Psoas muscle (tissue), 8 donors: ENCODE data around the gene AUTS2. TPM values are rescaled to one million over a fixed set of nuclear protein-coding genes. Genes with fewer than 3 reads are reported as not detected.

ENCODE experiments used
- ATAC-seq, 4 donors: fragments of 200-7000 bp; cut with Tn5 transposase; one replicate each; pipeline ENCODE4 v1.9.1; 2020; ENCODE audit warnings: moderate library complexity in 3 of 4, mild to moderate bottlenecking in 2 of 4
- DNase-seq, 2 donors: peaks; one replicate each; pipeline ENCODE4 v3.0.0-alpha.2; 2020
- H3K27ac ChIP-seq: fragments of 200-600 bp; one replicate; pipeline ENCODE4 v1.8.0; 2022
- H3K27me3 ChIP-seq, 3 donors: fragments of 200-600 bp in 1 of 3; one replicate each; pipeline versions ENCODE4 v1.6.1 to v1.8.0; 2013 to 2022; ENCODE audit warnings: low read length in 2 of 3, mild to moderate bottlenecking in 2 of 3, moderate library complexity in 1 of 3; ENCODE audit not compliant: insufficient read depth in 3 of 3
- H3K36me3 ChIP-seq, 2 donors: fragments of 200-600 bp in 1 of 2; one replicate each; pipeline versions ENCODE4 v1.6.1 to v1.8.0; 2013 to 2022; ENCODE audit warnings: low read depth in 1 of 2, mild to moderate bottlenecking in 1 of 2, moderate library complexity in 1 of 2; ENCODE audit not compliant: insufficient read depth in 1 of 2
- H3K4me1 ChIP-seq: fragments of 200-600 bp; one replicate; pipeline ENCODE4 v1.8.0; 2022
- H3K4me3 ChIP-seq: fragments of 200-600 bp; one replicate; pipeline ENCODE4 v1.8.0; 2022; ENCODE audit warnings: mild to moderate bottlenecking
- H3K9me3 ChIP-seq: fragments of 200-600 bp; one replicate; pipeline ENCODE4 v1.8.0; 2022
- CTCF ChIP-seq: fragments of 200-600 bp; IDR thresholded peaks from one replicate; pipeline ENCODE4 v1.8.0; 2022; ENCODE audit warnings: antibody characterized with exemption
- WGBS, 3 donors: extraction: QIAGEN DNeasy Blood & Tissue Kit; methylation state at CpG; one replicate each; pipeline versions ENCODE4 v1.1.6 to v1.1.7; 2013; 5-methylcytosine and 5-hydroxymethylcytosine counted together
- intact Hi-C, 2 donors: fragments of 100-400 bp; cut with DNase I; formaldehyde crosslinking; loops; one replicate each; pipeline versions ENCODE4 v1.11.0 to v1.14.2; 2022
- polyA plus RNA-seq, 3 donors: library from polyadenylated mRNA; stranded (reverse); fragments of 200-250 nt; gene quantifications; one replicate each; pipeline ENCODE4 v1.2.3, GENCODE V29; 2013
- total RNA-seq, 4 donors: library from RNA; stranded (reverse); fragmentation: NEBNext Ultra II Directional in 2 of 4; extraction: Animal tissue kit (Norgen Biotek cat#: 25700) in 2 of 4; gene quantifications; one replicate each; pipeline versions ENCODE4 v1.2.1 to v1.2.4, GENCODE V29; 2021 to 2023
- donor health status: healthy with polysubstance abuse.
- donor health status: DM: no; HTN: no; CAD: no; lungs with moderate emphysema.
- donor health status: Bipolar disorder and iron deficiency.
- donor health status: healthy.
- donor health status: DM: yes; HTN: yes; CAD: no.
- donor health status: DM: no; HTN: no; CAD: no.
- donor health status: DM: no; HTN: no; CAD: no.
- donor health status: DM: yes; HTN: yes; CAD: no.

Gene AUTS2
- total and polyA plus RNA-seq, 7 donors, result 5.0 to 33.5 (median 14.3) TPM

DNA sequence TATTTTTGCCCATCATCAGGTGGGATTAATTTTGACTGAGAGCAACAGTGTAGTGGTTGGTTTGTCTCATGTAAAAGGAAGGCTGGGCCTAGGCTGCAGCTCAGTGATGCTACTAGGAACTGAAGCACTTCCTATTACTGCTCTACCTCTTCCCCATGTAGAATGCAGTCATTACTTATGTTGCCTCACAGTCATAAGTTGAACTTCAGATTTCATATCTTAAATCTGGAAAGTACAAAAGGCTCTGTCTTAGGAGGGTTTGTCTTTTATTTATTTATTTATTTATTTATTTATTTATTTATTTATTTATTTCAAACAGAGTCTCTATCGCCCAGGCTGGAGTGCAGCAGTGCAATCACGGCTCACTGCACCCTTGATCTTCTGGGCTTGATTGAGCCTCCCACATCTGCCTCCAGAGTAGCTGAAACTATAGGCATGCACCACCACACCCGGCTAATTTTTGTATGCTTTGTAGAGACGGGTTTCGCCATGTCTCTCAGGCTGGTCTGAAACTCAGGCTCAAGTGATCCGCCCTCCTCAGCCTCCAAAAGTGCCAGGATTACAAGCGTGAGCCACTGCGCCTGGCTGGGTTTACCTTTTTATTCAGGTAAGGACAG is 812.0 kb downstream of the AUTS2 start:
- Histone ChIP-seq H3K36me3 (no peaks in the 10 kb centered on the region), H3K4me1 (no peaks in the 10 kb centered on the region), H3K27ac (no peak overlapping the region), H3K27me3 (no peaks in the 10 kb centered on the region), H3K9me3 (no peaks in the 10 kb centered on the region), H3K4me3 (no peak overlapping the region)
- intact Hi-C loops, result loop anchor here (5.0 to 10.0 kb wide), 2 partner anchors 285 to 287 kb away; no protein-coding TSS in a partner anchor
- ATAC-seq (no peak), DNase-seq (no peak)
- no peak for TF ChIP-seq CTCF
- 98 to 99% (median 99%) methylated on average over 8 of the region's 8 CpGs for WGBS, 3 donors

GRCh38 chr7:70414368-70414767 is 816.1 kb downstream of the AUTS2 start:
- H3K4me3 ChIP-seq, result no peak overlapping the region
- H3K4me1 ChIP-seq, result no peaks in the 10 kb centered on the region
- H3K36me3 ChIP-seq, result no peaks in the 10 kb centered on the region
- no peak for DNase-seq
- H3K9me3 ChIP-seq, result no peaks in the 10 kb centered on the region
- no peaks in the 10 kb centered on the region for H3K27me3 ChIP-seq
- WGBS, 3 donors, result 89 to 97% (median 93%) methylated on average over 6 of the region's 6 CpGs
- no peak for ATAC-seq
- no peak overlapping the region for H3K27ac ChIP-seq
- intact Hi-C loops, result loop anchor here (5.0 to 10.0 kb wide), 2 partner anchors 280 to 283 kb away; no protein-coding TSS in a partner anchor
- TF ChIP-seq CTCF, result no peak

GRCh38 chr7:70415179-70415972 is 817.1 kb downstream of the AUTS2 start:
- Histone ChIP-seq H3K9me3 (no peaks in the 10 kb centered on the region), H3K36me3 (no peaks in the 10 kb centered on the region), H3K27ac (no peak overlapping the region), H3K4me3 (no peak overlapping the region), H3K4me1 (no peaks in the 10 kb centered on the region), H3K27me3 (no peaks in the 10 kb centered on the region)
- no peak for TF ChIP-seq CTCF
- ATAC-seq (no peak), DNase-seq (no peak)
- 96 to 98% (median 96%) methylated on average over 10 of the region's 10 CpGs for WGBS, 3 donors
- intact Hi-C loops, result loop anchor here in 1 of 2 donors (10.0 kb wide), 1 partner anchor 279 kb away; no protein-coding TSS in a partner anchor

DNA sequence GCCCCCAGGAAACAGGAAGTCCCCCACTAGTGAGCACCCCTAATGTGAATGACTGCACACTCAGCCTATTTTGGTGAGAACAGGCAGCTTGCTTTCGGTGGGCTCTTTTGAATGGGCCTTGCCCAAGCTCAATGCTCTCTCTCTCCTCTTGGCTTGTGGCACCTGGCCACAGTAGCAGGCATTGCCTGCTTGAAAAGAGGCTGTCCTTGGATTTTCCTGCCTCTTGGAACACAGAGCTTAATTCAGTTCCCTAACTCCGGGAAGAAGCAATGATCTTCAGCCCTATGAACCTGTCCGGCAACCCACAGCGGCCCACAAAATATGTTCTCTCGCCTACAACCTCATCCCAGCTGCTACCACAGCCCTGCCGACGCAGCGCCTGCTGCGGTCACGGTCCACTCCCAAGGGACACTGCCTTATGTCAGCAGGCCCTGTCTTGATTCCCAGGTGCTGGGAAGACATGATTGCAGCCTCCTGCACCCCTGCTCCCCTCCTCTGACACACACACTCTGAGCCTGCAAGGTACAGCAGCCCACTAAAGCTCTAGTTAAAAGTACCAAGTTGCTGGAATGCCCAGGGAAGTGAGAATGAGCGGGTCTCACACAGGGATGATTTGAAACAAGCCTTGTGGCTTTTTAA is 818.2 kb downstream of the AUTS2 start:
- intact Hi-C loops, result loop anchor here in 1 of 2 donors (10.0 kb wide), 1 partner anchor 278 kb away; no protein-coding TSS in a partner anchor
- no peak overlapping the region for H3K27ac ChIP-seq
- no peak for ATAC-seq
- no peaks in the 10 kb centered on the region for H3K9me3 ChIP-seq
- WGBS, 3 donors, result 83 to 85% (median 85%) methylated on average over 11 of the region's 11 CpGs
- no peaks in the 10 kb centered on the region for H3K36me3 ChIP-seq
- no peak overlapping the region for H3K4me3 ChIP-seq
- no peak for TF ChIP-seq CTCF
- no peaks in the 10 kb centered on the region for H3K4me1 ChIP-seq
- DNase-seq, result no peak
- no peaks in the 10 kb centered on the region for H3K27me3 ChIP-seq
